ENCODE measurements around the gene ZNF253. TPM values are rescaled to one million over a fixed set of nuclear protein-coding genes. Genes with fewer than 3 reads are reported as not detected.
"Not testable (repeated sequence)": the region's sequence is repeated elsewhere in the genome, so short reads cannot be mapped to it uniquely, and the experiment has no call there.

Gene ZNF253
- polyA plus RNA-seq, 1 donor (not counting 4 experiments of a cell fraction or from before 2014, with no cell fraction given): 2.3 TPM

GRCh38 chr19:19914596-19914995, 48.9 kb downstream of the ZNF253 start:
- no peaks in the 10 kb centered on the region for H3K9me1 ChIP-seq (ENCODE audit: control insufficient read depth, extremely low read depth, insufficient read depth, low read length)
- dilution Hi-C loops (cut with MboI; ENCODE audit: extremely low pct_ligation_motif_present, low sequenced_read_pairs): no loop called here
- FAIRE-seq: no peak

GRCh38 chr19:19930417-19930816, 64.7 kb downstream of the ZNF253 start:
- H3K27ac ChIP-seq (ENCODE audit: control insufficient read depth, insufficient read depth, low read length); DNase-seq (ENCODE audit: low read depth, low spot score); H3K4me1 ChIP-seq (ENCODE audit: control insufficient read depth, extremely low read depth, insufficient read depth, low read length); H2AFZ ChIP-seq (ENCODE audit: control insufficient read depth, low read length); dilution Hi-C loops (cut with MboI; ENCODE audit: extremely low pct_ligation_motif_present, low sequenced_read_pairs); H4K20me1 ChIP-seq (ENCODE audit: control insufficient read depth, extremely low read depth, insufficient read depth, low read length); H3K4me3 ChIP-seq (ENCODE audit: control insufficient read depth in 2 of 3, extremely low read depth in 1 of 3, insufficient read depth in 2 of 3, low read depth in 1 of 3, low read length in 3 of 3); H3K27me3 ChIP-seq (ENCODE audit: control insufficient read depth, extremely low read depth, insufficient read depth, low read length); H3K9ac ChIP-seq (ENCODE audit: control insufficient read depth, extremely low read depth, insufficient read depth, low read length); FAIRE-seq; H3K9me1 ChIP-seq (ENCODE audit: control insufficient read depth, extremely low read depth, insufficient read depth, low read length); H3K79me2 ChIP-seq (ENCODE audit: control insufficient read depth, insufficient read depth, low read length); H3K4me2 ChIP-seq (ENCODE audit: control insufficient read depth, extremely low read depth, insufficient read depth, low read depth, low read length); H3K36me3 ChIP-seq (ENCODE audit: control insufficient read depth in 2 of 2, extremely low read depth in 1 of 2, insufficient read depth in 2 of 2, low read length in 2 of 2): not testable (repeated sequence)
- peaks cover 25% of the 10 kb centered on the region for H3K9me3 ChIP-seq (ENCODE audit: control insufficient read depth, low read depth, low read length)

More at GRCh38 chr19:19914596-19914995, 48.9 kb downstream of the ZNF253 start:
- Histone ChIP-seq H3K27me3 (ENCODE audit: control insufficient read depth, extremely low read depth, insufficient read depth, low read length) (no peaks in the 10 kb centered on the region), H3K4me2 (ENCODE audit: control insufficient read depth, extremely low read depth, insufficient read depth, low read depth, low read length) (no peak overlapping the region), H3K9me3 (ENCODE audit: control insufficient read depth, low read depth, low read length) (no peaks in the 10 kb centered on the region), H2AFZ (ENCODE audit: control insufficient read depth, low read length) (no peak overlapping the region), H3K79me2 (ENCODE audit: control insufficient read depth, insufficient read depth, low read length) (no peaks in the 10 kb centered on the region), H3K4me3 (ENCODE audit: control insufficient read depth in 2 of 3, extremely low read depth in 1 of 3, insufficient read depth in 2 of 3, low read depth in 1 of 3, low read length in 3 of 3) (no peak overlapping the region), H3K36me3 (ENCODE audit: control insufficient read depth in 2 of 2, extremely low read depth in 1 of 2, insufficient read depth in 2 of 2, low read length in 2 of 2) (peaks cover 0 to 3% of the 10 kb centered on the region in 2 experiments), H3K9ac (ENCODE audit: control insufficient read depth, extremely low read depth, insufficient read depth, low read length) (no peak overlapping the region), H3K27ac (ENCODE audit: control insufficient read depth, insufficient read depth, low read length) (no peak overlapping the region), H3K4me1 (ENCODE audit: control insufficient read depth, extremely low read depth, insufficient read depth, low read length) (no peaks in the 10 kb centered on the region), H4K20me1 (ENCODE audit: control insufficient read depth, extremely low read depth, insufficient read depth, low read length) (no peaks in the 10 kb centered on the region)
- no peak for TF ChIP-seq CTCF (optimal IDR thresholded peaks at IDR 0.05 in 1 of 3, IDR thresholded peaks at IDR 0.05 in 1 of 3, conservative IDR thresholded peaks at IDR 0.05 in 1 of 3; ENCODE audit: extremely low read depth in 1 of 3, insufficient read depth in 2 of 3, low read length in 3 of 3)
- TF ChIP-seq EZH2 (IDR thresholded peaks at IDR 0.05; ENCODE audit: low read length): no peak
- no peak for DNase-seq (ENCODE audit: low read depth, low spot score)

- H3K4me3 ChIP-seq (ENCODE audit: control insufficient read depth in 2 of 3, extremely low read depth in 1 of 3, insufficient read depth in 2 of 3, low read depth in 1 of 3, low read length in 3 of 3); H2AFZ ChIP-seq (ENCODE audit: control insufficient read depth, low read length); H3K36me3 ChIP-seq (ENCODE audit: control insufficient read depth in 2 of 2, extremely low read depth in 1 of 2, insufficient read depth in 2 of 2, low read length in 2 of 2); dilution Hi-C loops (cut with MboI; ENCODE audit: extremely low pct_ligation_motif_present, low sequenced_read_pairs); H4K20me1 ChIP-seq (ENCODE audit: control insufficient read depth, extremely low read depth, insufficient read depth, low read length); H3K9me1 ChIP-seq (ENCODE audit: control insufficient read depth, extremely low read depth, insufficient read depth, low read length); H3K27ac ChIP-seq (ENCODE audit: control insufficient read depth, insufficient read depth, low read length); H3K79me2 ChIP-seq (ENCODE audit: control insufficient read depth, insufficient read depth, low read length); H3K4me2 ChIP-seq (ENCODE audit: control insufficient read depth, extremely low read depth, insufficient read depth, low read depth, low read length); H3K4me1 ChIP-seq (ENCODE audit: control insufficient read depth, extremely low read depth, insufficient read depth, low read length); H3K9ac ChIP-seq (ENCODE audit: control insufficient read depth, extremely low read depth, insufficient read depth, low read length); H3K27me3 ChIP-seq (ENCODE audit: control insufficient read depth, extremely low read depth, insufficient read depth, low read length); FAIRE-seq; DNase-seq (ENCODE audit: low read depth, low spot score): not testable (repeated sequence)
- H3K9me3 ChIP-seq (ENCODE audit: control insufficient read depth, low read depth, low read length): peaks cover 22% of the 10 kb centered on the region
These were observed 68.0 kb downstream of the ZNF253 start for GRCh38 chr19:19933432-19934314.
